ENCODE measurements around the gene MYO1F. TPM values are rescaled to one million over a fixed set of nuclear protein-coding genes. Genes with fewer than 3 reads are reported as not detected.

The MYO1F gene
- total RNA-seq (2022; extraction: Qiagen RNA extraction; ENCODE audit: low read depth): 0.22 to 0.35 TPM (median 0.28 TPM) in 5 replicates

DNA sequence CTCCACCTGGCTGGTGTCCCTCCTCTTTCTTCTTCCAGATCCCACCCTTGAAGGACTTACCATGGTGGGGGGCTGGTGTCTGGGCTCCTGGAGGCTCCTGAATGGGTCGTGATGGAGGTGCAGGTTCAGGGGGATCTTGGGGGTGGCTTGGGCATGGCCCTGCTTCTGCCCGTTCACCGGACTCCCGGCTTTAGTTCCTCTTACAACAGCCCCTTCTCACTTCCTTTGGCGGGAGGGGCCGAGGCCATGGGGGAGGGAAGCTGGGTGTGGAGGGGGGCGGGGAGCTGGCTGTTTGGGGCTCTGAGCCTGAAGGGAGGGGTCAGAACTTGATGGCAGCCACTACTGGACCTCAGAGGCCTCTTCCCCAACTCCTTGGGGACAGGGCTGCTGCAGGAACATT lies at the start of gene MYO1F:
MYO1F (minus strand) TSS at position 196 of the 400 bp plus-strand sequence; CDS start at position 63, 133 bp downstream.

GRCh38 chr19:8610041-8610935 lies 33.0 kb upstream of the MYO1F start, which contains the start of gene ADAMTS10:
ADAMTS10 (minus strand) TSS chr19:8610715; CDS start chr19:8605710, 5,005 bp downstream.

DNA sequence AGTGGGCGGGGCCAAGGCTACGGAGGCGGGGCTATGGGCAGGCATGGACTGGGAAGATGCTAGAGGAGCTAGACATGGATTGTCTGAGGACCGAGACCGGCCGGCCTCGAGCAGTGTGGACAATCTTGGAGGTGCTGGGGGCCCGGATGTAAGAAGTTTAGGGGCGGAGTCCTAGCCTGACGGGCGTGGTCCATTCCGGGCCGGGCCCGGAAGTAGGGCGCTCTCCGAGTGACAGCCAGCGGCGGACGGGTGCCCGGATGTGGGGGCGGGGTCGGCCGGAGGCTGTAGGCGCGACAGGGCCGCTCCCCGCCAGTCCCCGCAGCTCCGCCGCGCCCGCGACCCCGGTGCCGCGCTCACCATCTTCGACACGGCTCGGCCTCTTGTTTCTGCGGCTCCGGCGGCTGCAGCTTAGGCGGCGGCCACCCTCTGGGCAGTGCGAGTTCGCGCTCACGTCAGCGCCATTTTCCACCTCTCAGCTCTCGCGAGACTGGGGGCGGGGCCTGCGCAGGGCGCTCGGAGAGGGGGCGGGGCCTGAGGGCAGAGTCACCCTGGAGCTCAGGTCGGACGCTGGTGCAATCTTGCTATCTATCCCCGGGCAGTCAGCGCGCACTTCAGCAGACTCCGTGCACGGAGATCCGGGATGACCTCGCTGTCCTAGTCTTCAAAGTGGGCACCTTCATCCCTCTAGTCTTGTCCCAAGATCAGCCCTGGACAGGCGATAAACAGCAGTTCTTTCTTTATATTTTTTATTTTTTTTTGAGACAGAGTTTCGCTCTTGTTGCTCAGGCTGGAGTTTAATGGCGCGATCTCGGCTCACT lies 63.3 kb downstream of the MYO1F start, which contains the start of gene ZNF414:
ZNF414 (minus strand) TSS at position 481 of the 818 bp plus-strand sequence; CDS start at position 360, 121 bp downstream.

Other genes with a start within 250 kb of the MYO1F start
- gene KANK3, start 234.2 kb downstream of the MYO1F start, total RNA-seq (2022; extraction: Qiagen RNA extraction; ENCODE audit: low read depth): 2.7 to 4.5 TPM (median 3.2 TPM) in 5 replicates
- gene ANGPTL4, start 213.3 kb downstream of the MYO1F start, total RNA-seq (2022; extraction: Qiagen RNA extraction; ENCODE audit: low read depth): 41.1 to 55.3 TPM (median 50.4 TPM) in 5 replicates
- gene RAB11B, start 187.1 kb downstream of the MYO1F start, total RNA-seq (2022; extraction: Qiagen RNA extraction; ENCODE audit: low read depth): 74.0 to 98.5 TPM (median 81.5 TPM) in 5 replicates
- 13.2 to 17.9 TPM (median 16.4 TPM) in 5 replicates for gene MARCHF2, start 164.1 kb downstream of the MYO1F start, total RNA-seq (2022; extraction: Qiagen RNA extraction; ENCODE audit: low read depth)
- 231 to 250 TPM (median 235 TPM) in 5 replicates for gene HNRNPM, start 132.5 kb downstream of the MYO1F start, total RNA-seq (2022; extraction: Qiagen RNA extraction; ENCODE audit: low read depth)
- 0.13 to 0.24 TPM (median 0.14 TPM) in 4 of 5 replicates, not detected in the other for gene PRAM1, start 74.8 kb downstream of the MYO1F start, total RNA-seq (2022; extraction: Qiagen RNA extraction; ENCODE audit: low read depth)
- gene ZNF414, start 63.3 kb downstream of the MYO1F start, total RNA-seq (2022; extraction: Qiagen RNA extraction; ENCODE audit: low read depth): 14.1 to 21.3 TPM (median 18.4 TPM) in 5 replicates
- 13.7 to 19.0 TPM (median 17.6 TPM) in 5 replicates for gene ADAMTS10, start 33.3 kb upstream of the MYO1F start, total RNA-seq (2022; extraction: Qiagen RNA extraction; ENCODE audit: low read depth)
- not detected in 5 replicates for gene NFILZ, start 53.2 kb upstream of the MYO1F start, total RNA-seq (2022; extraction: Qiagen RNA extraction; ENCODE audit: low read depth)
- not detected in 5 replicates for gene ACTL9, start 121.4 kb upstream of the MYO1F start, total RNA-seq (2022; extraction: Qiagen RNA extraction; ENCODE audit: low read depth)
- not detected in 5 replicates for gene OR2Z1, start 144.2 kb upstream of the MYO1F start, total RNA-seq (2022; extraction: Qiagen RNA extraction; ENCODE audit: low read depth)